Breast epithelium (tissue), 3 donors: ENCODE measurements around the gene BLZF1.

Experiments used
- POLR2A ChIP-seq: fragments of 450-650 bp; IDR thresholded peaks from one replicate; pipeline ENCODE4 v1.6.1; 2016; ENCODE audit warnings: antibody characterized with exemption, mild to moderate bottlenecking, moderate library complexity
- TF ChIP-seq, protein P1 (sequence below), 3 donors: fragments of 450-650 bp; IDR thresholded peaks; one replicate each; pipeline ENCODE4 v1.5.1; 2016 to 2017; ENCODE audit warnings: antibody characterized with exemption in 3 of 3, mild to moderate bottlenecking in 3 of 3, moderate library complexity in 3 of 3

DNA sequence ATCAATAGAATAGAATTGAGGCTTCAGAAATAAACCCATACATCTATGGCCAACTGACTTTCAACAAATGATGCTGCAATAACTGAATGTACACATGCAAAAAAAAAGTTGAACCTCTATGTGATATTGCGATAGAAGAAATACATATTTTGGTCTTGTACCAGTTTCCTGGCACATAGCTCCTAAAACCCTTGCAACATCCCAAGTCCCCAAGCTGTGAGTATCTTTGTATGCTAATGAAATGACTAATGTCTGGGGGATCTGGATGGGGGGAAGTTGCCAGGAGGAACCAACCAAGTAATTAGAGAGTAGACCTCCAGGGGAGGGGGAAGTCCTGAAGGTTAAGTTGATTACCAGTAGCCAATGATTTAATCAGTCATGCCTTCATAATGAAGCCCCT is 24.4 kb downstream of the BLZF1 start:
- TF ChIP-seq, protein P1, sequence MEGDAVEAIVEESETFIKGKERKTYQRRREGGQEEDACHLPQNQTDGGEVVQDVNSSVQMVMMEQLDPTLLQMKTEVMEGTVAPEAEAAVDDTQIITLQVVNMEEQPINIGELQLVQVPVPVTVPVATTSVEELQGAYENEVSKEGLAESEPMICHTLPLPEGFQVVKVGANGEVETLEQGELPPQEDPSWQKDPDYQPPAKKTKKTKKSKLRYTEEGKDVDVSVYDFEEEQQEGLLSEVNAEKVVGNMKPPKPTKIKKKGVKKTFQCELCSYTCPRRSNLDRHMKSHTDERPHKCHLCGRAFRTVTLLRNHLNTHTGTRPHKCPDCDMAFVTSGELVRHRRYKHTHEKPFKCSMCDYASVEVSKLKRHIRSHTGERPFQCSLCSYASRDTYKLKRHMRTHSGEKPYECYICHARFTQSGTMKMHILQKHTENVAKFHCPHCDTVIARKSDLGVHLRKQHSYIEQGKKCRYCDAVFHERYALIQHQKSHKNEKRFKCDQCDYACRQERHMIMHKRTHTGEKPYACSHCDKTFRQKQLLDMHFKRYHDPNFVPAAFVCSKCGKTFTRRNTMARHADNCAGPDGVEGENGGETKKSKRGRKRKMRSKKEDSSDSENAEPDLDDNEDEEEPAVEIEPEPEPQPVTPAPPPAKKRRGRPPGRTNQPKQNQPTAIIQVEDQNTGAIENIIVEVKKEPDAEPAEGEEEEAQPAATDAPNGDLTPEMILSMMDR (IDR thresholded peaks at IDR 0.05), result no peak
- no peak for TF ChIP-seq POLR2A
